Common myeloid progenitor, CD34-positive (primary cell): Measurements from ENCODE around the gene CLDN9.

Source experiments
- CTCF ChIA-PET: fragments of 350-600 bp; sonication (Branson Sonifier 250); formaldehyde crosslinking; loops from one replicate; lab custom pipeline; 2021; ENCODE audit warnings: antibody characterized with exemption; lab: Charles Lee
- POLR2A ChIA-PET: fragments of 350-600 bp; sonication (Branson Sonifier 250); formaldehyde crosslinking; loops from one replicate; lab custom pipeline; 2021; ENCODE audit warnings: antibody characterized with exemption; lab: Charles Lee
- DNase-seq, 3 donors: peaks; one replicate each; pipeline versions ENCODE4 v3.0.0 to v3.0.0-alpha.2; 2013
- H3K27ac ChIP-seq, 2 experiments: 1 replicate in 1 of 2; 2 replicates in 1 of 2; pipeline ENCODE4 v1.7.0; 2013; ENCODE audit warnings: inconsistent platforms in 2 of 2, low read length in 2 of 2, mild to moderate bottlenecking in 2 of 2, low read depth in 1 of 2, moderate library complexity in 1 of 2; ENCODE audit not compliant: severe bottlenecking in 2 of 2, insufficient read depth in 1 of 2, poor library complexity in 1 of 2
- H3K27me3 ChIP-seq, 5 experiments: replicated peaks in 2 of 5; 1 replicate in 3 of 5; 2 replicates in 2 of 5; pipeline versions ENCODE4 v1.6.1 to v1.7.0; 2013; ENCODE audit warnings: low read length in 4 of 5, mild to moderate bottlenecking in 2 of 5, moderate library complexity in 2 of 5, inconsistent platforms in 1 of 5; ENCODE audit not compliant: insufficient read depth in 5 of 5, control insufficient read depth in 4 of 5
- H3K36me3 ChIP-seq, 4 experiments: 1 replicate in 2 of 4; 2 replicates in 2 of 4; pipeline versions ENCODE4 v1.6.1 to v1.7.0; 2013; ENCODE audit warnings: low read length in 3 of 4, control low read depth in 1 of 4, mild to moderate bottlenecking in 1 of 4; ENCODE audit not compliant: control insufficient read depth in 4 of 4, insufficient read depth in 4 of 4
- H3K4me1 ChIP-seq, 4 experiments: 1 replicate in 3 of 4; 2 replicates in 1 of 4; pipeline versions ENCODE4 v1.6.1 to v1.7.1; 2013; ENCODE audit warnings: low read length in 3 of 4, mild to moderate bottlenecking in 3 of 4, control low read depth in 1 of 4, inconsistent platforms in 1 of 4, moderate library complexity in 1 of 4; ENCODE audit not compliant: control insufficient read depth in 4 of 4, insufficient read depth in 4 of 4; ENCODE audit errors: control extremely low read depth in 1 of 4
- H3K4me3 ChIP-seq, 7 experiments: 1 replicate in 4 of 7; 2 replicates in 3 of 7; pipeline versions ENCODE4 v1.5.1 to v1.7.0; 2013; ENCODE audit warnings: mild to moderate bottlenecking in 7 of 7, low read length in 6 of 7, moderate library complexity in 6 of 7, inconsistent platforms in 2 of 7, low read depth in 2 of 7, control low read depth in 1 of 7; ENCODE audit not compliant: insufficient read depth in 4 of 7, control insufficient read depth in 1 of 7; ENCODE audit errors: extremely low read depth in 1 of 7
- H3K9me3 ChIP-seq, 5 experiments: 1 replicate in 4 of 5; 2 replicates in 1 of 5; pipeline versions ENCODE4 v1.6.1 to v1.7.1; 2013; ENCODE audit warnings: low read length in 4 of 5, mild to moderate bottlenecking in 2 of 5, inconsistent platforms in 1 of 5, low read depth in 1 of 5, moderate library complexity in 1 of 5; ENCODE audit not compliant: control insufficient read depth in 4 of 5, insufficient read depth in 2 of 5; ENCODE audit errors: control extremely low read depth in 1 of 5
- WGBS: methylation state at CpG from one replicate; pipeline ENCODE4 v1.1.5; 2013; ENCODE audit not compliant: insufficient coverage; 5-methylcytosine and 5-hydroxymethylcytosine counted together

CLDN9 gene

GRCh38 chr16:3004319-3004718 is 8.4 kb upstream of the CLDN9 start:
- DNase-seq = peak; percentile 20 to 62 (median 52)
- peaks cover 11 to 48% (median 41%) of the 10 kb centered on the region in 4 experiments for H3K4me1 ChIP-seq
- no peaks in the 10 kb centered on the region for H3K9me3 ChIP-seq
- H3K36me3 ChIP-seq = peaks cover 0 to 4% (median 1%) of the 10 kb centered on the region in 4 experiments
- WGBS = 0% methylated on average over 39 of the region's 67 CpGs
- peak overlapping the region in 6 of 7 experiments; percentile 19 to 81 (median 50) for H3K4me3 ChIP-seq
- ChIA-PET CTCF (interaction anchor here (0.7 to 10.6 kb wide), 8 partner anchors 16 to 408 kb away, joined by 3 to 197 read pairs (median 3); partner anchors contain the start of genes CLDN6, HCFC1R1, THOC6 and TNFRSF12A), POLR2A (interaction anchor here (0.6 to 2.5 kb wide), 3 partner anchors 16 to 214 kb away, joined by 3 to 11 read pairs (median 7); partner anchors contain the start of gene TNFRSF12A)
- no peak overlapping the region for H3K27ac ChIP-seq
- no peaks in the 10 kb centered on the region for H3K27me3 ChIP-seq

GRCh38 chr16:3004781-3005284 is 7.9 kb upstream of the CLDN9 start:
- ChIA-PET CTCF (interaction anchor here (0.6 to 10.6 kb wide), 4 partner anchors 16 to 126 kb away, joined by 3 to 197 read pairs (median 54); partner anchors contain the start of genes CLDN6, HCFC1R1, THOC6 and TNFRSF12A), POLR2A (interaction anchor here (1.7 to 2.5 kb wide), 2 partner anchors 16 to 23 kb away, joined by 7 to 11 read pairs; partner anchors contain the start of gene TNFRSF12A)
- Histone ChIP-seq H3K36me3 (peaks cover 0 to 4% (median 1%) of the 10 kb centered on the region in 4 experiments), H3K4me3 (peak overlapping the region in 6 of 7 experiments; percentile 51 to 81 (median 66)), H3K27me3 (no peaks in the 10 kb centered on the region), H3K9me3 (no peaks in the 10 kb centered on the region), H3K27ac (peak overlapping the region in 1 of 2 experiments; percentile 68), H3K4me1 (peaks cover 11 to 52% (median 45%) of the 10 kb centered on the region in 4 experiments)
- DNase-seq = peak in 1 of 3 donors; percentile 50
- 1% methylated on average over 12 of the region's 25 CpGs for WGBS

- Histone ChIP-seq H3K36me3 (no peaks in the 10 kb centered on the region), H3K4me1 (peaks cover 11 to 57% (median 50%) of the 10 kb centered on the region in 4 experiments), H3K4me3 (peak overlapping the region in 6 of 7 experiments; percentile 32 to 71 (median 56)), H3K27ac (peak overlapping the region in 1 of 2 experiments; percentile 72), H3K9me3 (no peaks in the 10 kb centered on the region), H3K27me3 (peaks cover 0 to 4% (median 0%) of the 10 kb centered on the region in 5 experiments)
- CTCF ChIA-PET = interaction anchor here (0.9 to 10.6 kb wide), 4 partner anchors 13 to 95 kb away, joined by 3 to 197 read pairs (median 52); partner anchors contain the start of genes CLDN6, HCFC1R1, THOC6 and TNFRSF12A
- POLR2A ChIA-PET = interaction anchor here (2.1 kb wide), 1 partner anchor 14 kb away, joined by 15 read pairs; the partner anchor contains the start of gene TNFRSF12A
- 14% methylated on average over 11 of the region's 13 CpGs for WGBS
- DNase-seq = peak; percentile 27 to 60 (median 49)
Observed at GRCh38 chr16:3007059-3007956, 5.4 kb upstream of the CLDN9 start.

GRCh38 chr16:3007957-3008689 is 4.6 kb upstream of the CLDN9 start:
- POLR2A ChIA-PET = interaction anchor here (2.1 kb wide), 1 partner anchor 14 kb away, joined by 15 read pairs; the partner anchor contains the start of gene TNFRSF12A
- H3K27ac ChIP-seq = peak overlapping the region in 1 of 2 experiments; percentile 72
- no peaks in the 10 kb centered on the region for H3K36me3 ChIP-seq
- DNase-seq = peak; percentile 57 to 69 (median 66)
- WGBS = 1% methylated on average over 11 of the region's 17 CpGs
- H3K4me3 ChIP-seq = peak overlapping the region in 6 of 7 experiments; percentile 32 to 71 (median 56)
- peaks cover 11 to 57% (median 53%) of the 10 kb centered on the region in 4 experiments for H3K4me1 ChIP-seq
- peaks cover 0 to 4% (median 0%) of the 10 kb centered on the region in 5 experiments for H3K27me3 ChIP-seq
- CTCF ChIA-PET = interaction anchor here (0.9 to 10.6 kb wide), 5 partner anchors 13 to 94 kb away, joined by 3 to 197 read pairs (median 4); partner anchors contain the start of genes CLDN6, HCFC1R1, THOC6 and TNFRSF12A
- no peaks in the 10 kb centered on the region for H3K9me3 ChIP-seq

- H3K9me3 ChIP-seq = no peaks in the 10 kb centered on the region
- peak overlapping the region in 2 of 7 experiments; percentile 65 to 71 for H3K4me3 ChIP-seq
- H3K4me1 ChIP-seq = peaks cover 11 to 55% (median 52%) of the 10 kb centered on the region in 4 experiments
- CTCF ChIA-PET = interaction anchor here (1.0 to 10.6 kb wide), 3 partner anchors 12 to 87 kb away, joined by 3 to 197 read pairs (median 101); partner anchors contain the start of genes CLDN6, HCFC1R1, THOC6 and TNFRSF12A
- H3K27ac ChIP-seq = peak overlapping the region in 1 of 2 experiments; percentile 68
- H3K36me3 ChIP-seq = no peaks in the 10 kb centered on the region
- POLR2A ChIA-PET = interaction anchor here (2.1 kb wide), 1 partner anchor 13 kb away, joined by 15 read pairs; the partner anchor contains the start of gene TNFRSF12A
- peaks cover 0 to 4% (median 0%) of the 10 kb centered on the region in 5 experiments for H3K27me3 ChIP-seq
- 100% methylated on average over 2 of the region's 4 CpGs for WGBS
- DNase-seq = no peak
Observed at GRCh38 chr16:3008690-3009037, 4.1 kb upstream of the CLDN9 start.
